Measurements from ENCODE around the gene EFHD2.
"Not testable (repeated sequence)": the region's sequence is repeated elsewhere in the genome, so short reads cannot be mapped to it uniquely, and the experiment has no call there.

The EFHD2 gene

GRCh38 chr1:15370268-15370667 lies 39.4 kb upstream of the EFHD2 start:
- no peak for TF ChIP-seq CTCF (conservative IDR thresholded peaks at IDR 0.05; ENCODE audit: control insufficient read depth, insufficient read depth, low read depth, low read length)

GRCh38 chr1:15370781-15371520 lies 38.7 kb upstream of the EFHD2 start:
- H3K4me3 ChIP-seq (ENCODE audit: control insufficient read depth, low read depth, low read length), result no peak overlapping the region
- no peak for TF ChIP-seq CTCF (conservative IDR thresholded peaks at IDR 0.05; ENCODE audit: control insufficient read depth, insufficient read depth, low read depth, low read length)
- no peak for DNase-seq (ENCODE audit: low read depth)

More at GRCh38 chr1:15370268-15370667, 39.4 kb upstream of the EFHD2 start:
- no peak overlapping the region for H3K4me3 ChIP-seq (ENCODE audit: control insufficient read depth, low read depth, low read length)
- no peak for DNase-seq (ENCODE audit: low read depth)

GRCh38 chr1:15371610-15372545 lies 37.8 kb upstream of the EFHD2 start:
- no peak for DNase-seq (ENCODE audit: low read depth)
- no peak overlapping the region for H3K4me3 ChIP-seq (ENCODE audit: control insufficient read depth, low read depth, low read length)
- TF ChIP-seq CTCF (conservative IDR thresholded peaks at IDR 0.05; ENCODE audit: control insufficient read depth, insufficient read depth, low read depth, low read length), result no peak

GRCh38 chr1:15378729-15379128 lies 31.0 kb upstream of the EFHD2 start:
- no peak for DNase-seq (ENCODE audit: low read depth)
- no peak overlapping the region for H3K4me3 ChIP-seq (ENCODE audit: control insufficient read depth, low read depth, low read length)
- TF ChIP-seq CTCF (conservative IDR thresholded peaks at IDR 0.05; ENCODE audit: control insufficient read depth, insufficient read depth, low read depth, low read length), result no peak

GRCh38 chr1:15379151-15379550 lies 30.5 kb upstream of the EFHD2 start:
- DNase-seq (ENCODE audit: low read depth); H3K4me3 ChIP-seq (ENCODE audit: control insufficient read depth, low read depth, low read length): not testable (repeated sequence)

GRCh38 chr1:15380601-15381508 lies 28.8 kb upstream of the EFHD2 start:
- TF ChIP-seq CTCF (conservative IDR thresholded peaks at IDR 0.05; ENCODE audit: control insufficient read depth, insufficient read depth, low read depth, low read length), result no peak
- no peak for DNase-seq (ENCODE audit: low read depth)
- no peak overlapping the region for H3K4me3 ChIP-seq (ENCODE audit: control insufficient read depth, low read depth, low read length)
